Liver (tissue), 9 donors: Measurements from ENCODE around the gene ENTREP3. TPM values are rescaled to one million over a fixed set of nuclear protein-coding genes. Genes with fewer than 3 reads are reported as not detected.

ENCODE experiments used
- DNase-seq: peaks from one replicate; pipeline ENCODE4 v3.0.0-alpha.2; 2017; ENCODE audit warnings: low spot score
- H3K27ac ChIP-seq, 2 donors: one replicate each; pipeline ENCODE4 v1.7.0; 2013; ENCODE audit warnings: inconsistent platforms in 2 of 2, low read length in 2 of 2, control low read depth in 1 of 2, low read depth in 1 of 2, mild to moderate bottlenecking in 1 of 2
- H3K27me3 ChIP-seq, 4 donors: one replicate each; pipeline versions ENCODE4 v1.6.1 to v1.7.0; 2013; ENCODE audit warnings: low read length in 3 of 4, inconsistent platforms in 1 of 4, mild to moderate bottlenecking in 1 of 4, moderate library complexity in 1 of 4; ENCODE audit not compliant: control insufficient read depth in 4 of 4, insufficient read depth in 4 of 4
- H3K36me3 ChIP-seq, 4 donors: one replicate each; pipeline versions ENCODE4 v1.6.1 to v1.7.0; 2013; ENCODE audit warnings: low read length in 3 of 4, mild to moderate bottlenecking in 3 of 4, low read depth in 1 of 4, moderate library complexity in 1 of 4; ENCODE audit not compliant: control insufficient read depth in 4 of 4, insufficient read depth in 3 of 4
- H3K4me1 ChIP-seq, 4 donors: one replicate each; pipeline versions ENCODE4 v1.6.1 to v1.7.0; 2013; ENCODE audit warnings: low read length in 3 of 4, mild to moderate bottlenecking in 3 of 4, moderate library complexity in 1 of 4; ENCODE audit not compliant: control insufficient read depth in 4 of 4, insufficient read depth in 4 of 4
- H3K4me3 ChIP-seq, 3 donors: one replicate each; pipeline versions ENCODE4 v1.6.1 to v1.7.0; 2013; ENCODE audit warnings: low read length in 3 of 3, control low read depth in 1 of 3, low read depth in 1 of 3, mild to moderate bottlenecking in 1 of 3
- H3K9ac ChIP-seq, 2 donors: one replicate each; pipeline ENCODE4 v1.7.0; 2013; ENCODE audit warnings: low read length in 2 of 2, mild to moderate bottlenecking in 2 of 2, moderate library complexity in 2 of 2, control low read depth in 1 of 2, low read depth in 1 of 2
- H3K9me3 ChIP-seq, 4 donors: one replicate each; pipeline versions ENCODE4 v1.6.1 to v1.7.0; 2013; ENCODE audit warnings: low read length in 3 of 4; ENCODE audit not compliant: control insufficient read depth in 4 of 4
- ATF3 ChIP-seq: IDR thresholded peaks from 2 replicates; pipeline ENCODE4 v1.6.1; 2016; ENCODE audit warnings: antibody characterized with exemption
- EGR1 ChIP-seq, 2 donors: IDR thresholded peaks; 2 replicates each; pipeline ENCODE4 v1.6.1; 2016 to 2018; ENCODE audit warnings: antibody characterized with exemption in 2 of 2, low read depth in 2 of 2
- FOXA1 ChIP-seq: IDR thresholded peaks from 2 replicates; pipeline ENCODE4 v1.6.1; 2016; ENCODE audit warnings: antibody characterized with exemption
- FOXA2 ChIP-seq: IDR thresholded peaks from 2 replicates; pipeline ENCODE4 v1.6.1; 2016; ENCODE audit warnings: antibody characterized with exemption
- GABPA ChIP-seq, 2 donors: IDR thresholded peaks in 1 of 2; conservative IDR thresholded peaks in 1 of 2; 2 replicates each; pipeline ENCODE4 v1.6.1; 2016; ENCODE audit warnings: antibody characterized with exemption in 2 of 2, mild to moderate bottlenecking in 1 of 2, moderate library complexity in 1 of 2
- HNF4A ChIP-seq, 2 donors: conservative IDR thresholded peaks; 2 replicates each; pipeline ENCODE4 v1.6.1; 2016; ENCODE audit warnings: antibody characterized with exemption in 2 of 2, mild to moderate bottlenecking in 2 of 2
- HNF4G ChIP-seq: IDR thresholded peaks from 2 replicates; pipeline ENCODE4 v1.6.1; 2016; ENCODE audit warnings: antibody characterized with exemption
- JUND ChIP-seq, 2 donors: IDR thresholded peaks; 2 replicates each; pipeline ENCODE4 v1.6.1; 2016; ENCODE audit warnings: antibody characterized with exemption in 2 of 2
- MAX ChIP-seq: IDR thresholded peaks from 2 replicates; pipeline ENCODE4 v1.6.1; 2016; ENCODE audit warnings: antibody characterized with exemption
- NR2F2 ChIP-seq: IDR thresholded peaks from 2 replicates; pipeline ENCODE4 v1.6.1; 2016; ENCODE audit warnings: antibody characterized with exemption
- RAD21 ChIP-seq, 2 donors: IDR thresholded peaks; 2 replicates each; pipeline ENCODE4 v1.6.1; 2016; ENCODE audit warnings: antibody characterized with exemption in 2 of 2, mild to moderate bottlenecking in 2 of 2
- REST ChIP-seq: IDR thresholded peaks from 2 replicates; pipeline ENCODE4 v1.6.1; 2016; ENCODE audit warnings: antibody characterized with exemption, mild to moderate bottlenecking
- RXRA ChIP-seq, 2 donors: IDR thresholded peaks; 2 replicates each; pipeline ENCODE4 v1.6.1; 2017 to 2018; ENCODE audit warnings: antibody characterized with exemption in 2 of 2, mild to moderate bottlenecking in 1 of 2
- SP1 ChIP-seq: IDR thresholded peaks from 2 replicates; pipeline ENCODE4 v1.6.1; 2018; ENCODE audit warnings: antibody characterized with exemption, mild to moderate bottlenecking
- TAF1 ChIP-seq: conservative IDR thresholded peaks from 2 replicates; pipeline ENCODE4 v1.6.1; 2016; ENCODE audit warnings: antibody characterized with exemption, mild to moderate bottlenecking
- YY1 ChIP-seq: IDR thresholded peaks from 2 replicates; pipeline ENCODE4 v1.6.1; 2016; ENCODE audit warnings: antibody characterized with exemption, mild to moderate bottlenecking
- WGBS: extraction: QIAGEN DNeasy Blood & Tissue Kit; methylation state at CpG from one replicate; pipeline ENCODE4 v1.1.7; 2013; 5-methylcytosine and 5-hydroxymethylcytosine counted together
- polyA plus RNA-seq, 2 donors: library from polyadenylated mRNA; stranded (reverse) in 1 of 2; unstranded in 1 of 2; fragments of 200-250 nt in 1 of 2; fragments of >200 nt in 1 of 2; fragmentation: Nextera tagmentation in 1 of 2; extraction: Ambion mirVana in 1 of 2; gene quantifications; one replicate each; pipeline versions ENCODE4 v1.2.1 to v1.2.3, GENCODE V29; 2013 to 2015
- total RNA-seq, 2 donors: library from RNA; depleted of rRNA; stranded (reverse); fragments of >200 nt; gene quantifications; one replicate each; pipeline ENCODE4 v1.2.3, GENCODE V29; 2014
- TF ChIP-seq, protein P1 (sequence below): IDR thresholded peaks from 2 replicates; pipeline ENCODE4 v1.6.1; 2016; ENCODE audit warnings: antibody characterized with exemption
- TF ChIP-seq, protein P2 (sequence below): fragments of 150-350 bp; IDR thresholded peaks from 2 replicates; pipeline ENCODE4 v1.5.1; 2017; ENCODE audit warnings: improper control_type of control experiment, low read depth, low read length; ENCODE audit not compliant: missing input control
- donor health status: healthy.
- donor health status: healthy.
- donor health status: healthy.
- donor health status: healthy.
- donor health status: healthy.

ENTREP3 gene
- total and polyA plus RNA-seq, 4 donors: 2.8 to 7.9 (median 3.5) TPM

GRCh38 chr1:155241069-155241679 is 14.1 kb downstream of the ENTREP3 start:
- Histone ChIP-seq H3K27ac (peak overlapping the region in 1 of 2 donors; percentile 32), H3K36me3 (peaks cover 0 to 11% (median 3%) of the 10 kb centered on the region in 4 donors)

More at GRCh38 chr1:155241069-155241679, 14.1 kb downstream of the ENTREP3 start:
- H3K27me3 ChIP-seq: no peaks in the 10 kb centered on the region
- peak overlapping the region; percentile 41 to 55 (median 54) for H3K4me3 ChIP-seq
- no peaks in the 10 kb centered on the region for H3K9me3 ChIP-seq
- DNase-seq: peak; percentile 61
- peaks cover 1 to 28% (median 21%) of the 10 kb centered on the region in 4 donors for H3K4me1 ChIP-seq
- TF ChIP-seq HNF4G (no peak), GABPA (IDR thresholded peaks at IDR 0.05 in 1 of 2, conservative IDR thresholded peaks at IDR 0.05 in 1 of 2) (peak; percentile 22 to 80), HNF4A (conservative IDR thresholded peaks at IDR 0.05) (peak in 1 of 2 donors; percentile 21), ATF3 (peak; percentile 75), REST (peak; percentile 27), RXRA (IDR thresholded peaks at IDR 0.05) (no peak), TAF1 (no peak), SP1 (no peak), FOXA2 (peak; percentile 5), MAX (no peak), FOXA1 (no peak), NR2F2 (no peak), EGR1 (IDR thresholded peaks at IDR 0.05; ENCODE audit: low read depth in 2 of 2) (no peak), YY1 (peak; percentile 100), RAD21 (IDR thresholded peaks at IDR 0.05) (peak in 1 of 2 donors; percentile 17), JUND (IDR thresholded peaks at IDR 0.05) (no peak)
- TF ChIP-seq, protein P1, sequence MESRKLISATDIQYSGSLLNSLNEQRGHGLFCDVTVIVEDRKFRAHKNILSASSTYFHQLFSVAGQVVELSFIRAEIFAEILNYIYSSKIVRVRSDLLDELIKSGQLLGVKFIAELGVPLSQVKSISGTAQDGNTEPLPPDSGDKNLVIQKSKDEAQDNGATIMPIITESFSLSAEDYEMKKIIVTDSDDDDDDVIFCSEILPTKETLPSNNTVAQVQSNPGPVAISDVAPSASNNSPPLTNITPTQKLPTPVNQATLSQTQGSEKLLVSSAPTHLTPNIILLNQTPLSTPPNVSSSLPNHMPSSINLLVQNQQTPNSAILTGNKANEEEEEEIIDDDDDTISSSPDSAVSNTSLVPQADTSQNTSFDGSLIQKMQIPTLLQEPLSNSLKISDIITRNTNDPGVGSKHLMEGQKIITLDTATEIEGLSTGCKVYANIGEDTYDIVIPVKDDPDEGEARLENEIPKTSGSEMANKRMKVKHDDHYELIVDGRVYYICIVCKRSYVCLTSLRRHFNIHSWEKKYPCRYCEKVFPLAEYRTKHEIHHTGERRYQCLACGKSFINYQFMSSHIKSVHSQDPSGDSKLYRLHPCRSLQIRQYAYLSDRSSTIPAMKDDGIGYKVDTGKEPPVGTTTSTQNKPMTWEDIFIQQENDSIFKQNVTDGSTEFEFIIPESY: no peak
- TF ChIP-seq, protein P2, sequence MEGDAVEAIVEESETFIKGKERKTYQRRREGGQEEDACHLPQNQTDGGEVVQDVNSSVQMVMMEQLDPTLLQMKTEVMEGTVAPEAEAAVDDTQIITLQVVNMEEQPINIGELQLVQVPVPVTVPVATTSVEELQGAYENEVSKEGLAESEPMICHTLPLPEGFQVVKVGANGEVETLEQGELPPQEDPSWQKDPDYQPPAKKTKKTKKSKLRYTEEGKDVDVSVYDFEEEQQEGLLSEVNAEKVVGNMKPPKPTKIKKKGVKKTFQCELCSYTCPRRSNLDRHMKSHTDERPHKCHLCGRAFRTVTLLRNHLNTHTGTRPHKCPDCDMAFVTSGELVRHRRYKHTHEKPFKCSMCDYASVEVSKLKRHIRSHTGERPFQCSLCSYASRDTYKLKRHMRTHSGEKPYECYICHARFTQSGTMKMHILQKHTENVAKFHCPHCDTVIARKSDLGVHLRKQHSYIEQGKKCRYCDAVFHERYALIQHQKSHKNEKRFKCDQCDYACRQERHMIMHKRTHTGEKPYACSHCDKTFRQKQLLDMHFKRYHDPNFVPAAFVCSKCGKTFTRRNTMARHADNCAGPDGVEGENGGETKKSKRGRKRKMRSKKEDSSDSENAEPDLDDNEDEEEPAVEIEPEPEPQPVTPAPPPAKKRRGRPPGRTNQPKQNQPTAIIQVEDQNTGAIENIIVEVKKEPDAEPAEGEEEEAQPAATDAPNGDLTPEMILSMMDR: no peak
- H3K9ac ChIP-seq: peak overlapping the region in 1 of 2 donors; percentile 79
- WGBS: 19% methylated on average over 4 of the region's 4 CpGs
